HT-29 (cell line): Measurements from ENCODE around the gene PGM2L1. TPM values are rescaled to one million over a fixed set of nuclear protein-coding genes. Genes with fewer than 3 reads are reported as not detected.

Experiments
- DNase-seq: peaks from one replicate; pipeline ENCODE4 v3.0.0-alpha.2; 2015; ENCODE audit warnings: low spot score
- small RNA-seq: library from RNA; depleted of rRNA; stranded (forward); fragments of <200 nt; gene quantifications from one replicate; pipeline ENCODE3, GENCODE V24; 2014
- total RNA-seq: library from RNA; depleted of rRNA; stranded (reverse); fragments of >200 nt; shearing (Covaris generic); gene quantifications from 2 replicates; pipeline ENCODE4 v1.2.3, GENCODE V29; 2014; rRNA removed

PGM2L1 gene
- total RNA-seq, 1 experiment from 2014 or later, result 0.79 TPM

DNA sequence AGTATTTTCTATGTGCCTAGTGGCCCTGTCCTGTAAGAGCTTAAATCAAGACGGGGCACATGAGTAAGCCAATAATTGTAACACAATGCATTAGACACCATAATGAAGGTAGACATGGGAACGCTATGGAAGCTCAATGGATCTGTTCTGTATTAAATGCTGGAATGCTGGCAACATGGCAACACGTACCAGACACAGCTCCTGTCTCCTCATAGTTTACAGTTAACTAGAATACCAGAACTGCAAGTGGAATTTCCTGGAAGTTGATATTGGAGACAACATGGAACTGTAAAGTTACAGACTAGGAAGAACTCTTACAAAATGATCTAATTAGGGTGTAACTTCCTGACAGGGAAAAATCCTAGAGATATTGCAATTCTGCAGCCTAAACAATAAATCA lies 99.2 kb downstream of the PGM2L1 start:
- DNase-seq, result no peak

DNA sequence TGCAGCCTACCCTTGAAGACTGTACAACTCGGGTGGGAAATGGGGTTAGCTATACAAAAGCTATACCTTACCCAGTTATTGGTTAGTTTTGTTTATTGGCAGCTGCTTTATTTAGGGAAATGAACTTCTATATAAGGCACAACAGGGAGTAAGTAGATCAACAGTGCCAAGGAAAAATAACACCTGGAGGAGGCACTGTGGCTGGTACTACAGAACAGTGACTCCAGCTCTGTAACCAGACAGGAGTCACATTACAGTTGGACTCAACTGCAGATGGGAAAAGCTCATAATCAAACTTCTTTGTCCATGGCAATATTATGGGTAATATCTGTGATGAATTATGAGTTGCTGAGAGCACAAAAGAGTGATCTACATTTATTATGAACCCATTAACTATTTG lies 100.7 kb downstream of the PGM2L1 start:
- DNase-seq, result no peak

DNA sequence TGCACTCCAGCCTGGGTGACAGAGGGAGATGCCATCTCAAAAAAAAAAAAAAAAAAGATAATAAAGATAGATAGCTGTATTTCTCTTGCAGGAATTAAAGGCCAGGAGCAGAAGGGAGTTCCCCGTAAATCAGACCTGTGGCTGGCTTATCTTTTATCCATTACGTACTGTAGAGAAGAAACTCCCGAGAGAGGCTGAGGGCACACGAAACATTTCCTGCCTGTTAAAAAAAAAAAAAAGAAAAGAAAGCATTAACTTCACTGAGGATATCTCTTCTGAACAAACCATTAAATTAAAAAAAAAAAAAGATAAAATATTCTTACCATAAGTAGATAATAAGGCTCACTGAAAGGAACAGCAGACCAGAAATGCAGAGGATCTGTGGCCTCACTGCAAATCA lies 109.3 kb downstream of the PGM2L1 start:
- no peak for DNase-seq

DNA sequence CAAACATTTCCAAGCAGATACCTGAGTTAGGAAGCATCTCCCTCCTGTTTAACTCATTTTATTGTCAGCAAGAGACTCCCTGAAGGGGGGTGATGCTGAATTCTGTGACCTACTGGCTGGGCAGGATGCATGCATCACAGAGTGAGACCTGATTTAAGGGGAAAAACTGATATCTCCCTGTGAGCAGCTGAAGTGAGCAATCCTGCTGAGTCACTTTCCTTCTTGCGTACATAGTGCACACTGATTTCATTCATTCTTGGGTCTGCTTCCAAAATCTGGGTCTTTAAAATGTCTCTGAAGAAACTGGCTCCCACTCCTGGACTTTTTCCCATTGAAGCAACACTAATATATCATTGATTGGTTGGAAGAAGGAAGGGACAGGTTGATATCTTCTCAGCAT lies 110.1 kb downstream of the PGM2L1 start:
- no peak for DNase-seq

DNA sequence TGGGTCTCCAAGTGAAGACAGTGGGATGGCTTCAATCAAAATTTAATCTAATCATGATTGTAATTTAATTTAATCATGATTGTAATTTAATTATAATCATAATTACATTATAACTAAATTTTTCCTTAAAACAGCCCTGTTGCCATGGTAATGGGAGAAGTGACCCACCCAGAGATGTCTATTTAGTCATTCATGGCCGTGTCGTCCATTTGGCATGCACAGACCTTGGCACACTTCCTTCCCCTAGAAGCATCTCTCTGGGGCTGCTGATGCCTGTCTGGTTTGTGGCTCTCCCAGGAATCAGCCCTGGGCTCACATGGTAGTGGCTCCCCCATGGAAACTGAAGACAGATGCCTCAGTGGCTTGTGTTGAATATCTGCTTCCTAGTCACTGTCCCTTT lies 113.8 kb downstream of the PGM2L1 start:
- no peak for DNase-seq

DNA sequence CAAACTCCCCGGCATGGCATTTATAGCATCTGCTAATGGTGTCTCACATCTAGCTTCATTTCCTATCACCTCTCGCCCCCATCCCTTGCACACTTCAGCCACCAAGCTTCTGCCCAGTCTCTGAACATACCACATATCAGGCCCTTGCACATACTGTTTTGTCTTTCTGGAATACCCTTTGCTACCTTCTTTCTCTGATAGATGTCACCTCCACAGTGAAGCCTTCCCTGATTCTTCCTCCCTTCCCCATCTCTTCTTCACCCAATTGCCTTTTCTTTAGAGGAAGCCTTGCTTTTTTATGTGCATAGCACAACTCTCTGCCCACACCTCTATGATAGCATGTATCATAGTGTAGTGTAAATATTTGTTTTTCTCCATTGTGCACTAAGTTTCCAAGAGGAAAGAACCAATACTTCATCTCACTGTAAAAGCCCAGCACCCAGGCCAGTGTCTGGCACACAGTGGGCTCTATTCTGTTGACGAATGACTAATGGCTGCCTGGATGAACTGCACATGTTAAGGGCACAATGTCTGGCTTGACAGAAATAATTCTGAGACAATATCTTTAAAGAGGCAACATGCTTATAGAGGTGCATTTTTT lies 114.6 kb downstream of the PGM2L1 start:
- DNase-seq, result no peak

DNA sequence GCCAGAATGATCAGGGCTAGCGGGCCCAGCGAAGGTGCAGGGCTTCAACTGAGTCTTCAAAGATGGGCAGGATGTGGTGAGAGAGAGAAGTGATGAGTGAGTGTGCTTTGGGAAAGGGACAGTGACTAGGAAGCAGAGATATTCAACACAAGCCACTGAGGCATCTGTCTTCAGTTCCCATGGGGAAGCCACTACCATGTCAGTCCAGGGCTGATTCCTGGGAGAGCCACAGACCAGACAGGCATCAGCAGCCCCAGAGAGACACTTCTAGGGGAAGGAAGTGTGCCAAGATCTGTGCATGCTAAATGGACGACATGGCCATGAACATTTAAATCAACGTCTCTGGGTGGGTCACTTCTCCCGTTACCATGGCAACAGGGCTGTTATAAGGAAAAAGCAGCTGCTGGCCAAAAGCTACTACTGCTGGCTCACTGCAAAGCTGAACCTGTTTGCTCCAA lies 115.3 kb downstream of the PGM2L1 start:
- no peak for DNase-seq

DNA sequence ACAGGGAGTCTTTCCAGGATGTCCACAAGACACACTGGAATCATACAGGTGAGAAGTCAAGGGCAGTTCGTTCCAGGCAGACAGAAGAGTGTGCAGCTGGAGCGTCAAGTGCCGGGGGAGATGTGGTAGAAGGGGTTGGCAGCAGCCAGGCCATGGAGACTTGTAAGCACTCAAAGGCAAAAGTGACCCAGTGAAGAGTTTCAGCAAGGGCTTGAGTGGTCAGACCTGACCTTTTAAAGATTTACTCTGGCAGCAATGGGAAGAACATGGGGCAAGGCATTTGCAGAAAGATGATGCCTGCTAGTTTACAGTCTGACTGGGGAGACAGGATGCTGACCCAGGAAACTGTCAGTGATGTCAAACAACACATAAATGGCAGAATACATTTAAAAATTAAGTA lies 115.8 kb downstream of the PGM2L1 start:
- no peak for DNase-seq

DNA sequence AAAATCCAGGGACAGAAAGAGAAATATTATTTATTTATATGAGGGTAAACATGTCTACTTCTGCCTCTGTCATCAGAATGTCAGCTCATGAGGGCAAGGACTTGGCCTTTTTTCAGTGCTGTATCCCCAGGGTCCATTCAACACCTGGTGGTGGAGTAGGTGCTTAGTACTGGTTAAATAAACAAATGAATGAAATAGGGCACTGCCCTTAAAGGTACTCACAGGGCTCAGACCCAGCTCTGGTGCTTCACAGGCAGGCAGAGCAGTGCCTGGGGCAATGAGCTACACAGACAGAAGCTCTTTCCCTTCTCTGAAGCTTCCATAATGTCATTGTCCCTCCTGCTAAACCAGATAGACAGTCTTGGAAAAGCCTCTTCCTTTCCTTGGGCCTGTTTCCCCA lies 117.7 kb downstream of the PGM2L1 start:
- no peak for DNase-seq

Small RNA genes within 50 kb of the gene (small RNA-seq; reads per million reads assigned to genes)
- not detected for gene MIR548AL

Other genes starting within 250 kb of the PGM2L1 start
- 25.8 and 26.6 TPM in 2 replicates for gene C2CD3, start 227.4 kb downstream of the PGM2L1 start, total RNA-seq
- 29.6 and 34.7 TPM in 2 replicates for gene PPME1, start 227.1 kb downstream of the PGM2L1 start, total RNA-seq
- not detected in 2 replicates for gene P4HA3, start 86.8 kb downstream of the PGM2L1 start, total RNA-seq
- 59.1 and 79.2 TPM in 2 replicates for gene KCNE3, start 69.1 kb upstream of the PGM2L1 start, total RNA-seq
- gene LIPT2, start 95.3 kb upstream of the PGM2L1 start, total RNA-seq, result 27.2 and 29.1 TPM in 2 replicates
- gene POLD3, start 194.1 kb upstream of the PGM2L1 start, total RNA-seq, result 17.8 and 18.4 TPM in 2 replicates